Gastroesophageal sphincter (tissue), 4 donors: ENCODE results near the gene CD55. TPM values are rescaled to one million over a fixed set of nuclear protein-coding genes. Genes with fewer than 3 reads are reported as not detected.

Source experiments
- ATAC-seq: fragments of 150-250 bp; one replicate; pipeline ENCODE4 v1.9.1; 2016; ENCODE audit warnings: mild to moderate bottlenecking, moderate library complexity
- H3K27ac ChIP-seq, 4 donors: fragments of 200-600 bp; sonication (generic) in 3 of 4; 1 replicate in 3 of 4; 2 replicates in 1 of 4; pipeline ENCODE4 v1.5.1; 2016 to 2019
- H3K27me3 ChIP-seq: fragments of 200-600 bp; sonication (generic); one replicate; pipeline ENCODE4 v1.5.1; 2019
- H3K36me3 ChIP-seq, 2 donors: fragments of 200-600 bp; sonication (generic); one replicate each; pipeline ENCODE4 v1.5.1; 2019; ENCODE audit warnings: control low read depth in 1 of 2
- H3K4me1 ChIP-seq, 3 donors: fragments of 200-600 bp; sonication (generic); 1 replicate in 2 of 3; 2 replicates in 1 of 3; pipeline ENCODE4 v1.5.1; 2016 to 2019; ENCODE audit warnings: control low read depth in 2 of 3
- H3K4me3 ChIP-seq, 2 donors: fragments of 200-600 bp; sonication (generic); one replicate each; pipeline ENCODE4 v1.5.1; 2019; ENCODE audit warnings: mild to moderate bottlenecking in 1 of 2, moderate library complexity in 1 of 2
- H3K9me3 ChIP-seq, 3 donors: fragments of 200-600 bp; sonication (generic); one replicate each; pipeline ENCODE4 v1.5.1; 2017 to 2019; ENCODE audit warnings: control low read depth in 2 of 3
- CTCF ChIP-seq, 4 experiments: fragments of 200-600 bp in 2 of 4; fragments of 450-650 bp in 2 of 4; sonication (generic) in 1 of 4; IDR thresholded peaks; one replicate each; pipeline ENCODE4 v1.5.1; 2017 to 2019; ENCODE audit warnings: antibody characterized with exemption in 4 of 4, mild to moderate bottlenecking in 2 of 4, moderate library complexity in 2 of 4
- EP300 ChIP-seq: sonication (generic); formaldehyde crosslinking; IDR thresholded peaks from one replicate; pipeline ENCODE4 v1.6.1; 2017; ENCODE audit warnings: antibody characterized with exemption, mild to moderate bottlenecking
- POLR2A ChIP-seq, 2 donors: fragments of 450-650 bp; IDR thresholded peaks; one replicate each; pipeline ENCODE4 v1.6.1; 2017; ENCODE audit warnings: antibody characterized with exemption in 2 of 2, mild to moderate bottlenecking in 2 of 2, moderate library complexity in 1 of 2
- POLR2AphosphoS5 ChIP-seq: sonication (generic); formaldehyde crosslinking; IDR thresholded peaks from one replicate; pipeline ENCODE4 v1.6.1; 2017; ENCODE audit warnings: antibody characterized with exemption
- WGBS, 2 donors: methylation state at CpG; one replicate each; pipeline ENCODE4 v1.1.5; 2018; ENCODE audit warnings: low coverage in 1 of 2; 5-methylcytosine and 5-hydroxymethylcytosine counted together
- total RNA-seq, 4 donors: library from RNA; depleted of rRNA; stranded (reverse); fragments of >200 nt; gene quantifications; one replicate each; pipeline ENCODE4 v1.1.0, GENCODE V29; 2016

Gene CD55
- total RNA-seq, 4 donors from 2014 or later = 24.7 to 78.4 (median 41.5) TPM

- H3K4me3 ChIP-seq = no peak overlapping the region
- peak overlapping the region in 2 of 4 donors; percentile 1 to 22 for H3K27ac ChIP-seq
- ATAC-seq = no peak
These were observed 23.3 kb upstream of the CD55 start for GRCh38 chr1:207298186-207298585.

GRCh38 chr1:207298636-207299398 lies 22.7 kb upstream of the CD55 start:
- TF ChIP-seq CTCF (IDR thresholded peaks at IDR 0.05) (no peak), POLR2AphosphoS5 (no peak), POLR2A (IDR thresholded peaks at IDR 0.05) (no peak), EP300 (no peak)
- WGBS, 2 donors = 59 to 73% methylated on average over 4 of the region's 4 CpGs
- Histone ChIP-seq H3K9me3 (no peaks in the 10 kb centered on the region), H3K36me3 (no peaks in the 10 kb centered on the region), H3K4me3 (no peak overlapping the region), H3K4me1 (no peaks in the 10 kb centered on the region), H3K27me3 (no peaks in the 10 kb centered on the region), H3K27ac (peak overlapping the region in 2 of 4 donors; percentile 1 to 22)
- no peak for ATAC-seq

More at GRCh38 chr1:207298186-207298585, 23.3 kb upstream of the CD55 start:
- WGBS, 2 donors = 65 to 100% methylated on average over 2 of the region's 2 CpGs
- Histone ChIP-seq H3K4me1 (no peaks in the 10 kb centered on the region), H3K27me3 (no peaks in the 10 kb centered on the region), H3K9me3 (no peaks in the 10 kb centered on the region), H3K36me3 (no peaks in the 10 kb centered on the region)
- TF ChIP-seq EP300 (no peak), POLR2AphosphoS5 (no peak), POLR2A (IDR thresholded peaks at IDR 0.05) (no peak), CTCF (IDR thresholded peaks at IDR 0.05) (no peak)

GRCh38 chr1:207300970-207301369 lies 20.5 kb upstream of the CD55 start:
- no peak overlapping the region for H3K27ac ChIP-seq
- ATAC-seq = no peak
- no peaks in the 10 kb centered on the region for H3K4me1 ChIP-seq
- no peaks in the 10 kb centered on the region for H3K9me3 ChIP-seq
- H3K27me3 ChIP-seq = no peaks in the 10 kb centered on the region
- no peaks in the 10 kb centered on the region for H3K36me3 ChIP-seq
- H3K4me3 ChIP-seq = no peak overlapping the region
- TF ChIP-seq POLR2A (IDR thresholded peaks at IDR 0.05) (no peak), CTCF (IDR thresholded peaks at IDR 0.05) (no peak), POLR2AphosphoS5 (no peak), EP300 (no peak)

- Histone ChIP-seq H3K4me1 (no peaks in the 10 kb centered on the region), H3K36me3 (no peaks in the 10 kb centered on the region), H3K27ac (no peak overlapping the region), H3K4me3 (no peak overlapping the region), H3K9me3 (no peaks in the 10 kb centered on the region), H3K27me3 (no peaks in the 10 kb centered on the region)
- TF ChIP-seq POLR2A (IDR thresholded peaks at IDR 0.05) (no peak), CTCF (IDR thresholded peaks at IDR 0.05) (no peak), POLR2AphosphoS5 (no peak)
- ATAC-seq = no peak
- WGBS, 2 donors = 65 to 80% methylated on average over 1 of the region's 1 CpG
These were observed 18.7 kb upstream of the CD55 start for GRCh38 chr1:207302618-207303393.
